GM21447 (cell line): ENCODE data around the gene NXPE3.
"Not testable (repeated sequence)": the region's sequence is repeated elsewhere in the genome, so short reads cannot be mapped to it uniquely, and the experiment has no call there.

Experiments
- ATAC-seq: cut with Tn5 transposase; IDR thresholded peaks from one replicate; pipeline ENCODE4 v1.9.1; 2021; ENCODE audit not compliant: unreplicated experiment

Gene NXPE3

GRCh38 chr3:101851072-101851770, 72.2 kb downstream of the NXPE3 start:
- ATAC-seq = no peak

- no peak for ATAC-seq
Measured at GRCh38 chr3:101851850-101852714, 73.1 kb downstream of the NXPE3 start.

- no peak for ATAC-seq
Measured at GRCh38 chr3:101852983-101853840, 74.2 kb downstream of the NXPE3 start.

GRCh38 chr3:101853982-101854381, 75.0 kb downstream of the NXPE3 start:
- ATAC-seq = no peak

DNA sequence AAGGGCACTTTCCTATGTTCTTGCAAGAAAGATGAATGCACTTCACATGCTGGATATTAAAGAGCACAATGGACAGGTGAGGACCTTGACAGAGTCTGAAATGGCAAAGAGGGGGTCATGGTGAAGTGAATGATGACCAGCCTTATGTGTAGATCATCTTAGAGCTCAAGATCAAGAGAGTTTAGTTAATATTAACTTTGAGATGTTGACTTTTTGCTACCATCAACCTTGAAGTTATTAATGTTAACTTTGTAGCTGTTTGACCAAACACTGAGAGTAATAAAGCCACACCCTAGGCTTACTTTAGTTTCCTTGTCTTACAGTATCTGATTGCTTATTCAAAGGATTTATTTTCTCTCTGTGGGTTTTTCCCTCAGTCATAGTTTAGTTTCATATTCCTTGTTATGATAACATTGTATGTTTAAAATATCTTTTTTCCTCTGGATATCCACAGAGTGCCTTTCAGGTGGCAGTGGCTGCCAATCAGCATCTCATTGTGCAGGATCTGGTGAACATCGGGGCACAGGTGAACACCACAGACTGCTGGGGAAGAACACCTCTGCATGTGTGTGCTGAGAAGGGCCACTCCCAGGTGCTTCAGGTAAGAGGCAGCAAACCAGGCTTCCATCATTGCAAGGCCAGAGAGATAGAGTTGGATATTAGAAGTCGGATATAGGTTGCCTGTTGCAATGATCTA, 75.7 kb downstream of the NXPE3 start:
- no peak for ATAC-seq

GRCh38 chr3:101857301-101857741, 78.3 kb downstream of the NXPE3 start:
- no peak for ATAC-seq

GRCh38 chr3:101858464-101859030, 79.5 kb downstream of the NXPE3 start:
- no peak for ATAC-seq

- ATAC-seq = no peak
Measured at GRCh38 chr3:101859882-101860448, 81.0 kb downstream of the NXPE3 start.

DNA sequence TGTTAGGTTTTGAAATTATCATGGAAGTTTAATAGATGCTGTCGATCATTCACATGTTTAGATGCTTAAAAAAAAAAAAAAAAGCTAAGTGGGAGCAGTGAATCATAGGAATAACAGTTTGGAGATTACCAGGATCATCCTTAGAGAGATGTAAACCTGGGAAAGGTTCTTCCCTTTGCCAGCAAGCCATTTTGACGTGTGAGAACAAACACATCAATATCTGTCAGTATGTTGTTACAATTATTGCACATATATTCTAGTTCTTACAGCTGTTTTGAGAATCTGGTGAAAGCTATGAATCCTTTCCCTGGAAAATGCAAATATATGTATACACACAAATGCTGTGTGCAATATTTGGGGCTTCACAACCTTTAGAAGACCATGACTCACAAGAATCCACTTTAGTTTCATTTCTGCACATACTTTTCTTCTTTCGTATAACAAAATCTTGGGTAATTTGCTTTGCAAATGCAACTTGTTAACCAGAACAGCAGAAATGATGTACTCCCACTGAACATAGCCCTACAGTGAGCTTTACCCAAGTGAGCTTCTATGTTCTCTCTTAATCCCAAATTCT, 82.3 kb downstream of the NXPE3 start:
- peak; percentile 47 for ATAC-seq

- ATAC-seq = no peak
Measured at GRCh38 chr3:101861789-101862415, 82.9 kb downstream of the NXPE3 start.

DNA sequence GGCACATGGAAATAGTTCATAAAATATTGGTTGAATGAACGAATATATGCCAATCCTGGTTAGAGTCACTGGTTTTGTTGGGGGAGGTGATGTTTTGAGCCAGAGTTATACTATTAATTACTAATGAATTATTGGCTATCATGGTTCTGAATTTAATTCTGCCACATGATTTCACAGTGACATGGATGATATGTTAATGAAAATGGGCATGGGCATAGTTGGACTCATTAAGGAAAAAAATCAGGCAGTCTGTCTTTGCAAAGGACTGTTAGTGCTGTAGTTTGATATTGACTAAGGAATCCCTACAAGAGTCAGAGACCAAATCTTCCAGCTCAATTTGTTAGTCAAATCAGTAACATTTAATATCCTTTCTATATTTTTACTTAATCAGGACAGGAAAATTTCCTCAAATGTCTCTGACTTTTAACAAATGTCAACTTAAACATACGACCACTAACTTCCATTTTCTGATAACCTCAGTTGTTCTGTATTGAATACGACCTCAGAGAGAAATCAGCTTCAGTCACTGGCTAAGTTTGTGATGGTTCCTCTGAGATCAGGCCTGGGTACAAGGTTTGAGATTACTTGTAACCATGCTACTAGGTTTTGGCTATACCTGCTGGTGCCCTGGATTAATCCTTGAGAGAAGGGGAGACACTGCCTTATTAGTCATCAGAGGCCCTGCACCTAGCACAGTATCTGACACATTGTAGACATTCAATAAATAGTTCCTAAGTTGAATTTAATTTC, 83.6 kb downstream of the NXPE3 start:
- no peak for ATAC-seq

- not testable (repeated sequence) for ATAC-seq
Measured at GRCh38 chr3:101864926-101865325, 85.9 kb downstream of the NXPE3 start.

DNA sequence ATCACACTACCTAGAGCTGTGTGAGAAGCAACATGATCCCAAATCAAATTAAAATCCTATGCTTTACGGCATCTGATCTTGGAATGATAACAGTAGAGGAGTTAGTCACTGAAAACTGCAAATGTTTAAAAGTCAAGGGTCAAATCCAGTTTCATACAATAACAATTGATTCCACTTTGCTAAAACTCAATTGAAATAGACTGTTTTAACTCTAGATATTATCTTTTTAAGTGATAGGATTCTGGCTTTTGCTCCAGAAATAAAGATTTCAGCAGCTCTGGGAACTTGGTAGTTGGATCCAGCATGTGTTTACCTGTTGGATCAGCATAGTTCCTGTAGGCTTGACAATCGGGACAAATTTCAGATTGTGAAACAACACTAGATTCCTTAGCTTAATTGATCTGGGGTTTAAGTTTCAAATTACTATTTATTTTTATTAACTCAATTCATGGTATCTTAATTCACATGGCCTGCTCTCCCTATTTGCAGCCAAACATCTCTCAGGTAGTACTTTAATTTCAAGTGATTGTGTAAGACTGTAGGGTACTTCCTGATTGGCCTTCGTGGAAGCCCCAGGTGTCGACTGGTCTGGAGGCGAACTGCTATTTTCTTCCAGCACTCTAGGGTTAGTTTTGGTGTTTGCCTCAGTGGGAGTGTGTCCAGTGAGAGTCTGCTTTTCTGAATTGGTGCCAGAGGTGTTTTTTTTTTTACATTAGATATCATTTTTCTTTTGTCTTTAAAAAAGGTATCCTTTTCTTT, 86.9 kb downstream of the NXPE3 start:
- ATAC-seq = no peak

- ATAC-seq = no peak
Measured at GRCh38 chr3:101867511-101867910, 88.5 kb downstream of the NXPE3 start.

DNA sequence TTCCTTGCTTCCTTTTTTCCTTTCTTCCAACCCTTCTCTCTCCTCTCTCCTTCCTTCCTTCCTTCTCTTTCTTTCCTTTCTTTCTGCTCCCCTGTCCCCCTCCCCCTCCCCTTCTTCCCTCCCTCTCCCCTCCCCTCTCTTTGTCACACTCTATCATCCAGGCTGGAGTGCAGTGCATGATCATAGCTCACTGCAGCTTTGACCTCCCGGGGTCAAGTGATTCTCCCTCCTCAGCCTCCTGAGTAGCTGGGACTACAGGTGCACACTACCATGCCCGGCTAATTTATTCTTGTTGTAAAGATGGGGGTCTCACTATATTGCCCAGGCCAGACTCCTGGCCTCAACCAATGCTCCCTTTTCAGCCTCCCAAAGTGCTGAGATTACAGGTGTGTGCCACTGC, 89.0 kb downstream of the NXPE3 start:
- no peak for ATAC-seq

- no peak for ATAC-seq
Measured at GRCh38 chr3:101868534-101869464, 89.8 kb downstream of the NXPE3 start.

GRCh38 chr3:101870138-101870537, 91.1 kb downstream of the NXPE3 start:
- no peak for ATAC-seq
